ENCODE measurements around the gene HOXA13. TPM values are rescaled to one million over a fixed set of nuclear protein-coding genes. Genes with fewer than 3 reads are reported as not detected.

HOXA13 gene
- total RNA-seq, 1 donor from 2014 or later: not detected

- no peak for ATAC-seq
Measured at GRCh38 chr7:27146491-27147198, 53.2 kb downstream of the HOXA13 start.

GRCh38 chr7:27145914-27146412 lies 53.9 kb downstream of the HOXA13 start:
- ATAC-seq: no peak

GRCh38 chr7:27145165-27145913 lies 54.6 kb downstream of the HOXA13 start:
- ATAC-seq: no peak

- ATAC-seq: no peak
Measured at GRCh38 chr7:27144781-27145164, 55.1 kb downstream of the HOXA13 start.

Other genes with a start within 250 kb of the HOXA13 start
- gene HOXA1, start 104.1 kb downstream of the HOXA13 start, total RNA-seq: 3.2 TPM
- 1.1 TPM for gene HOXA2, start 97.4 kb downstream of the HOXA13 start, total RNA-seq
- gene HOXA4, start 69.3 kb downstream of the HOXA13 start, total RNA-seq: 5.5 TPM
- 5.6 TPM for gene HOXA5, start 56.4 kb downstream of the HOXA13 start, total RNA-seq
- gene HOXA6, start 52.3 kb downstream of the HOXA13 start, total RNA-seq: 1.7 TPM
- 5.4 TPM for gene HOXA3, start 47.5 kb downstream of the HOXA13 start, total RNA-seq
- 5.2 TPM for gene HOXA7, start 43.4 kb downstream of the HOXA13 start, total RNA-seq
- gene HOXA9, start 34.6 kb downstream of the HOXA13 start, total RNA-seq: 1.7 TPM
- gene HOXA10, start 25.8 kb downstream of the HOXA13 start, total RNA-seq: 1.1 TPM
- not detected for gene HOXA11, start 14.9 kb downstream of the HOXA13 start, total RNA-seq
- gene EVX1, start 42.7 kb upstream of the HOXA13 start, total RNA-seq: not detected

All from esophagus mucosa (tissue), 1 donor.